HK-2 (cell line): Measurements from ENCODE around the gene DLGAP1.

Experiments
- DNase-seq: peaks from one replicate; pipeline ENCODE4 v3.0.0-alpha.2; 2018; ENCODE audit not compliant: unreplicated experiment

DLGAP1 gene

DNA sequence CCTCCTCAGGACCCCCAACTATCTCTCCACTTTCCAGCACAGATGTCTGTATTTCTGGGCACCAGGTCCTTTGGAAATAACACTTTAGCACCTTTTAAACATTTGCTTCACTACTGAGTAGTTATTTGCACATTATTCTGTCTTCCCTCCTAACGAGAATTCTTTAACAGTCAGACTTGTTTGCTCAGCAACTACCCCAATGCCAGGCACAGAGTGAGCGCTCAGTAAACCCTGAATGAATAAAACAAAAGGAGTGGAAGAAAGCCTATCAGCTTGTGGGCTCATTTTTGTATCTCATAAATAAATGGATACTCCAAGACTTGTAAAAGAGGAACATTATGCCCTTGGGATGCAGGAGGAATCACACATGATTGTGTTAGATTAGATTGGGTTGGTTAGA, 554.8 kb downstream of the DLGAP1 start:
- no peak for DNase-seq

DNA sequence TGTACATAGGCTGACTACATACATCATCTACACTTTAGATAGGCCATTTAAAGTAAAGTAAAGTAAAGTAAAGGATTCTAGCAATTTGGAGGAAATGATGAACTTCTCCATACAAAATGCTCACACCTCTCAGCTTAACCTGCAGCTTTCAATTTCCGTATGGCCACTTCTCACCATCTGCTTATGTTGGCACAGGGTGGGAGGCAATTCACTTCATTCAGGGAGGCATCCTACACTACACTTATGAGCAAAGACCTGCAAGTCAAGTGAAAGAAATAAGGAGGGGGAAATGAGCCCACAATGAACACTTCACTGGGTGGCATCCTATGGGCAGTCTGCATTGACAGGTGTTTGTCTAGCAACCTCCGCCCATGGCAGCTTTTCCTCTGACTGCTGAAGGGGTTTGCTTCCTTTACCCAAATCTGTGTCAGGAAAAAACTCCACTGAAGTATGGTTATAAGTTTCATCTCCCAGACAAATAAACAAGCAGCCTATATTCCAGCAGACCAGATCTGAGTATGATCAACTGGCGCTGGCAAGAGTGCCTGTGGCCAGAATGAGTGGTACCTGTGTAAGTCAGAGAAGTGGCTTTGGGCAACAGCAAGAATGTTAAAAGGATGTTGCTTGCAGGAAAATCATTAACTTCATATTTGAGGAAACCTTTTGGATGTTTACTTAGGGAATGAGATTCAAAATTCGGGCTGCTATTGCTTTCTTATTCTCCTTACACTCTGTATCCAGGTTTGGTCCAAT, 556.1 kb downstream of the DLGAP1 start:
- no peak for DNase-seq

DNA sequence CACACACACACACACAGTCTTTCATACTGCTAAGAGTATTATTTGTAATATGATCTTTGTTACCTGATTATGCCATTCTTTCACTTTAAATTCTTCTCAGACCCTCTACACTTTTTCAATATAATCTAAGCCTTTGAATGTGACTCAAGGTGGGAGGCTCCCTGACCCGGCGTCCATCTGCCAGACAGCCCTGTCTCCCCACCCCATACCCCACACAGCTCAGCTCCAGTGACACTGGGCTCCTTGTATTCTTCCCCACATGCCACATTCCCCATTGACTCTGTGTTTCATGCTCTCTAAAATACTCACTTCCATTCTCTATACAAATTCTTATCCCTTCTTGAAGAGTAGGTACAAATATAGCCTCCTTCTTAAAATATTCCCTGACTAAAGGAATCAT, 563.0 kb downstream of the DLGAP1 start:
- no peak for DNase-seq

DNA sequence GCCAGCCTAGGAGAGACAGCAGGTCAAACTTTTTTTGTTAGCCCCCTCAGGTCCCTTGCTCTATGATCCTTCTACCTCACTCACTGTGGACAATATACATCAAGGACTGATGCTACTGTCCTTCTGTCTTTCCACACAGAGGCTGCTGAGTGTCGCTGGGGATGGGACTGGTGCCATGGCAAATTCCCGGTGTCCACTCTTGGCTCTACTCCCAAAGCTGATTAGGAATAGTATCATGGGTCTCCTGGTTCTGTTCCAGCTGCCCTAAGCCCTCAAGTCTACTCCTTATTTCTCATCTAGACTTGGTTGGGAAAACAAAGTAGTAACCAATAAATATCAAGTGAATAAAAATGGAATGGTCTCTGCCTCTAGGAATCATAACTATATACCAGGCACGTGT, 563.9 kb downstream of the DLGAP1 start:
- no peak for DNase-seq

DNA sequence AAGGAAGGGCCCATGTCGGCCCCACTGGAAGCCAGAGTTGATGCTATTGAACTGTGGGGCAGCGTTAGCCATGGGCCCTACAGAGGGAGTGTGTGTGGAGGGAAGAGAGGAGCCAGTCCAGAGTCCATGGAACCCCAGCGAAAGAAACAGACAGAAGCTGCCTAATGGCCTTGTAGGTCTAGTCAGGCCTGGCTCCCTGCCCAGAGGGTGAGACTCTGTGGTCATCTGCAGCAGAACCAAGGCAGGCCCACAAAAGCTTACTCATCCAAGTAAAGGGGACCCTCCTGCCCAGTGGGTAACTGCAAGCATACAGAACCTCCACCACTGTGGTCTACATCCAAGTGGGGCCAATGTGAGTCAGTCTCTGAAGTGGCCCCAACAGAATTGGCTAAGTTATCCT, 565.3 kb downstream of the DLGAP1 start:
- DNase-seq = peak; percentile 21

DNA sequence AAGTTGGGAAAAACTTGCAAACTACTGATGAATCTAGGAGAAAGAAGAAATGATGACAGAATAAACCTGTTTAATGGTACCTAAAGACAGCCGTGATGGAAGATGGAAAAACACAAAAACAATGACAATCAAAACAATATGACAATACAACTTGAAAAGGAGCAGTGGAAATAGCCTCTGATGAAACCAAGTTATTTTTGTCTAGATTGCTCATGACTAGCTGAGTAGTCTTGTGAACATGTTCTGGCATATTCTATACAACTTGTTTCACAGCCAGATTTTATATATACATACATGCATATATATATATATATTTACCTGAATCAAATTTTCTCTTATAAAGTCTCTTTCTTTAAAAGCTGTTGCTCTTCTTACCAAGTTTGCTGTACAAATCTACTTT, 566.0 kb downstream of the DLGAP1 start:
- no peak for DNase-seq

DNA sequence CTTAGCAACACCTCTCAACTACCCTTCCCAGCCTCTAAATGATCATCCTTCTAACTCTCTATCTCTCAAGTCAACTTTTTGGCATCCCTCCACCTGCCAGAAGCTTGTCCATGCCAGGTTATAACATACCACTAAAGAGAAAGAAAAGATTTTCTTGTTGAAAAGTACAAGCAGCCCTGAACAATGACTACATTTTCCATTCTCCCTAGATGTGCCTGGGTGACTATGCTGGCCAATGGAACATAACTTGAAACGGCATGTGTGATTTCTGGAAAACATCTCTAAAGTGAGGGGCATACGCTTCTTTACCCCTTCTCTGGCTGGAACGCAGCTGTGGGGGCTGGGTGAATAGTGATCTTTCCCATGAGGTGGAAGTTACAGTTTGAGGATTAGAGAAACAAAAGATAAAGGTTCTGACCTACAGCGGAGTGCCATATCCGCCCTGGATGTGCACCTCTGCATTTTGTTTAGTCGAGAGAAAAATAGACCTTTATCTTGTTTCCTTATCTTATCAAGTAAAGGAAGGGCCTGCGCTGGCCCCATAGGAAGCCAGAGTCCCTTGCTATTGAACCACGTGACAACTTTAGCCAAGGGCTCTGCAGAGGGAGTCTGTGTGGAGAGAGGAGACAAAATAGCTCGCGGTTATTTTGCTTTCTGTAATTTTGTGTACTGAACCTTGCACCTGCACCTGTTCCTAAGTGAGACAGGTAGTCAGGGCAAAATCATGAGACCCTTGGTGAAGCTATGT, 568.4 kb downstream of the DLGAP1 start:
- DNase-seq = no peak

DNA sequence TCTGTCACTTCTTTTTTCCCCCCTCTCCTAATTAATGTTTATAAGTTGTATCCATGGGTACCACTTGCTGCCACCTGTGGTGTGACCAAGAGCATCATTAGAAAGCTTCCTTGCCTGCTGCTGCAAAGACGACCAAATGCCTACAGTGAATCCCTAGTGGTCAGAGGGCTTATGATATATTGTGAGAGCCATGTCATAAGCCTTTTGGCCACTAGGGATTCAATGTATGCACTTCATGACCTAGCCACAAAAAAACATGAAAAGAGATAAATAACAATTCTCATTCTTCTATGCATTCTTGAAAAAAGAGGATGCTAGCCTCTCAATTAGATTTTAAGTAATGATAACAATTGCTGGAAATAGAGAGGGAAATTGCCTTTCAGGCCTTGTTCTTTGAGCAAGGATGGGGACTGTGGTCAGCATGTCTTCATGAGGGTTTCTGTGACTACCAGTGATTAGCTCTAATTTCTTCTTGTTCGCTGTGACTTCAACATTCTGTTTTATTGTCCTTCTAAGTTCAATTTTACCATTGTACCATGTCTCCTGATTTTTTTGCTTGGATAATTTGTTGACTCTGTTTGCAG, 569.8 kb downstream of the DLGAP1 start:
- no peak for DNase-seq

DNA sequence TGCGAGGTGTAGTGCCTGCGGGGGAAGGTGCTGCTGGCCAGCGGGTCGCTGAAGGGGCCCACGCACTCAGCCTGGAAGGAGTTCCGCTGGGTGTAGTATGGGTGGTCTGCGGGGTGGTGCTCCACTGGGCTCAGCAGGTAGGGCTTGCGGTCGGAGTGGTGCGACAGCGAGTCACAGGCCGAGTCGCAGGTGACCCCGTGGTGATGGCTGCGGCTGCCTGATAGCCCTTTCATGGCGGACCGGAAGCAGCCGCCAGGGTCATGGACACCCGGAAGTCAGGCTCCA, 575.3 kb downstream of the DLGAP1 start:
- DNase-seq = no peak

DNA sequence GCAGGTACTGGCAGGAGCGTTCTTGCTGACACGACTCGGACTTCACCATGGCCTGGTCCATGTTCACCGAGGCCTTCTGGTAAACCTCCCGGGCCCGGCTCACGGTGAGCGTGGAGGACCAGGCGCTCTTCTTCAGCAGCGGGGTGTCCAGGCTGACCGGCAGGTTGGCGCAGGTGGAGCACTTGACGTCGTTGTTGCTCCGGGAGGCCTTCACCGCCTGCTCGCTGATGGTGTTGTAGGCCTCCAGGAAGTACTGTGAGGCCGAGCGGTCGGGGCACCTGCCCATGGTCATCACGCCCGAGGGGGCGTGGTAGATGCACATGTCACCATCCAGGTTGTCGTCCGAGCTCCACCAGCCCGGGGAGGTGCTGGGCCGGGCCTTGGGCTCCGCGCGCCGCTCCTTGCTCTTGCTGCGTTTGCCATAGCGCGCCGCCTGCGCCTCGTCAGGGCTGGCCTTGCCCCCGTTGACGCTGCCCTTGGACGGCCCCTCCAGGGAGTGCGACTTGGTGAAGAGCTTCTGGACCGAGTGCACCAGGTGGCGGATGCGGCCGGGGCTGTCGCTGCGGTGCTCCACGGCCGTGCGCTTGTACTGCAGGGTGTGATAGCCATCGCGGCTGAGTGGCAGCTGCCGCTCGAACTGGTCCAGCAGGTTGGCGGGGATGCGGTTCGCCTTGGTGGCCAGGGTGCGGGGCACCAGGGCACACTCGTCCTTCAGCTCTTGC, 575.8 kb downstream of the DLGAP1 start:
- DNase-seq = no peak

DNA sequence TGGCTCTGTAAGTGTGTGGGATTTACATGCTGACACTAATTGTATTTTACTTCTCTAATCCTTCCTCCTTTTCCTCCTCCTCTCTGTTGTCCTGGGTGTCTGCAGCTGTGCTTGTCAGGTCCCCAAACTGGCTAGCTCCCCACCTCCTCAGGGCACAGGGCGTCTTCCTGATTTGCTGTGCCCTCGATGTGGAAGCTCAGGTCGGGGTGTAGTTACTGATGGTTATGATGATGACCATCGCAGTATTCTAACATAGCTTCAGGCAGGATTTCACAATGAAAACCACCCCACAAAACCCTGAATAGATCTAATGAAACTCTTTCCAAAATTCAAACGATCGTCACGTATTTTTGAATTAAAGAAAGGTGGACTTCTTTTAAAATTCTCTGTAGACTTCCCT, 576.7 kb downstream of the DLGAP1 start:
- DNase-seq = no peak

DNA sequence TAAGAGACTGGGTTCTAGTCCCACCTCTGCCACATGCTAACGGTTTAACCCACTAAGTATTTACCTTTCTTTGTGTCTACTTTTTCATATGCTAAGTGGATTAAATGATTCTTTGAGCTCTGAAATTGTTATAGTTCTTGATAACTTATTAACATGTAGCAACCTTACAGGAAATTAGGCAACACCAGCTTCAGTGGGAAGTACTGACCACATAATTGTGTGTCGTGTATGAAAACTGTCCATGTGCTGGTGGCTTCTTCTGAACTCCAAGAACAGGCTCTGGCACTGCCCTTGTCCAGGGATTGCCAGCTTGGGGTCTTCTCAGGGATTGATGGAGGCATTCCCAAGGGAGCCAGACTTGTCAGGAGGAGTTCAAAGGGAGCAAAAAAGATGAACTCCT, 577.4 kb downstream of the DLGAP1 start:
- no peak for DNase-seq

DNA sequence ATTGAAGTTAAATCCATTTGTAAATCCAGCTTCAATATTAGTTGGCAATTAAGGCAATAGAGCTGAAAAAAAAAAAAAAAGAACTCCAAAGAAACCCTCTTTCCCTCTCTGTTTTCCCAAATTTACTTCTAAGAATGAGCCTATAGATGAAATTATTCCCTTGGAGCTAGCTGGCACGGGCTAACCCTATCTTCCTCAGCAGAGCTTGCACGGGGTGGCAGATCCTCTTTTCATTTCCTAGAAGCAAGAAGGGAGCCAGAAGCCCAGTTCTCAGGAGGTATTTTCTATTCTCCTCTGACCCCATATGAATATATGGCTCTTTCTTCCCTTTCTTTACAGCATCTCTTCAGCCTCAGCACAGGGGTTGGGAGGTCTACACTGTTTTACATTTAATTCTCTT, 579.1 kb downstream of the DLGAP1 start:
- no peak for DNase-seq

DNA sequence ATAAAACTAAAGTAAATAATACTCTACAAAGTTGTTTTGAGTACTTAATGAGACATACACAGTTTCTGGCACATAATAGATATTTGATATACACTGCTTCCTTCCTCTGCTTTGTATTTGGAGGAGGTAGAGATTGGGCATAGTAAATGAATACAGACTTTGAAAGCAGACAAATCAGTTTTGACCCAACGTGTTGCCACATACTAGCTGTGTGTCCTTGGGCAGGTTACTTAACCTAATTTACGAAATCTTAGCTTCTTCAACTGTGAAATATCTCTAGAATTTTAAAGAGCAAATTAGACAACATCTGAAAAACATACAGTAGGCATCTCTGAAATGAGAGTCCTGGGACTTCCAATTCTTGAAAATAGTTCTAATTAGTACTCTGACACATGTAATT, 579.7 kb downstream of the DLGAP1 start:
- DNase-seq = no peak

DNA sequence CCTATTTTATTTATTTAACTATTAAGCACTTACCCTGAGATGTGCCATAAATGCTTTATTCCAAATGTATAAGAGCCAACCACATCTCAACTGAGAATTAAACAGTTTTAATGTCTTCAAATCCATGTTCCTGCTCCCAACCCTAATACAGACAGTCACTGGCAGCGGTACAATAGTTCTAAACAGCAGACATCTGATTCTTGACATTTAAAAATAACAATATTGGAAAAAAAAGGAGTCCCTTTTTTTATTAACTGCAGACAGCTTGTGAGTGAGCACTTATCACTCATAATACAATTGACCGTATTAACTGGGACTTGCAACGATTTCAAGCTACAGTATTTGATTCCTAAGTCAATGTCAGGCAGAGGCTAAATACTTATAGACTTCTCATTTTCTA, 580.5 kb downstream of the DLGAP1 start:
- no peak for DNase-seq

DNA sequence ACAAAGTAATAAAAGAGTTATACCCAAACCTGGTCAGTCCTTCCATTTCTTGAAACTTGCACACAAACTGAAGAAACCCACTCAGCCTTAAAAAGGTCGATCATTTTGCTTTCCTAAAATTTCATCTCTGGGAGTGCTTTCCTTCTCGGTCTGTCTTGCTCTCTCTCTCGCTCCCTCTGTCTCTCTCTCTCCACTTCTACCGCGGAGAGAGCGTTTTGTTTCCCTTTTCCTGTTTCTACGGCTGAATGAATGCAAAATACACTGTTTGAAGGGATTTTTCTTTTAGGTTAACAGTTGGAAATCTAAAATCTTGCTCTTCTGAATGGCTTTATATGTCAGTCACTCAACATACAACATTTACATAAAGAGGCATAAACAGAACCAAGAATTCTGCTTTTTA, 581.0 kb downstream of the DLGAP1 start:
- no peak for DNase-seq

DNA sequence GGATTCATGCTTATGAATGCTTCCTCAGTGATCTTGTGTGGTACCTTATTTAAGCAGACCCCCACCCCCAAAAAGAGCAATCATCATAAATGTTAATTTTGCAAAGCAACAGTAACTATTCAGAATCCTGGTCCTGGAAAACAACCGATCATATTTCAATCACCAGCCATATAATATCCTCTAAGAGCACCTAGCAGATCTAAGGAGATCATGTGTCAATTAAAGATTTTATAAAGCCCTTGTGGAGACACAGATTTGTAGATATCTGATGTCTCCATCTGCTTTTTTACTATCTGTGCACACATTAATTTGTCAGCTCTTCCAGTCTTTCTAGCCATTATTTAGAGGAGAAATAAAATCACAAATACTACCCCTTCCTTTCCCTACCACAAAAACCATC, 581.4 kb downstream of the DLGAP1 start:
- no peak for DNase-seq

DNA sequence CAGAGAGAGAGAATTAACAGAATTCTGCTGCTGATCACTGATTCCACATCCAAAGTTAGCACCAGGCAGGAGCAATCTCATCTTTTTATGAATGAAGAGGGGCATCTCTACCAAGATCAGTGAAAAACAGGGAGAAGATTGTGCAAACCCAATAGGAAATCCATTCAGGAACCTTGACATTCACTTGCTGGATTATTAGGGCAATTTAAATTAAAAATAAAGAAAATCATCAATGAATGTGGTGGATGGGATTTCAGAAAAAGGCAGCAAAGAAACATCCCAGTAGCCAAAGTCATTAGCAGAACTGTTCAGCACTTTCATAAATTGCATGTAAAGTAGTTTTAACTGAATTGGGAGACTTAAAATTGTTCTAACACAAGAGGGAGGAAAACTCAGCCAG, 581.9 kb downstream of the DLGAP1 start:
- no peak for DNase-seq

DNA sequence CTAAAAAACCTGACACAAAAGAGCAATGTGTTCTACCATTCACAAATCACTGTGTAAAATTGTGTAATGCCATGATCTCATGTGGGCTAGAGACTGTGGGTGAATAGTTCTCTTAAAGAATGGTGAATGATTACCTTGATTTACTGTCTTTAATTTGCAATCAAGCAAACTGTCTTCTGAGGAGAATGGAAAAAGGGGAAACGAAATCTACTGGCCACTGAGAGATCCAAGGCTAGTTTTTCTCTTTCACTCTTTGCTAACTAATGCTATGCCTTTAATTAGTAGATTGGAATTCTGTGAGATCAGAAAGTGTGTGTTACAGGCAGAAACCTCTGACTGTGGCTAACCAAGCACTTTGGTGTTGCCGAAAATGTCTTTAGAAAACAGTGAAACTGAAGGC, 582.5 kb downstream of the DLGAP1 start:
- no peak for DNase-seq

DNA sequence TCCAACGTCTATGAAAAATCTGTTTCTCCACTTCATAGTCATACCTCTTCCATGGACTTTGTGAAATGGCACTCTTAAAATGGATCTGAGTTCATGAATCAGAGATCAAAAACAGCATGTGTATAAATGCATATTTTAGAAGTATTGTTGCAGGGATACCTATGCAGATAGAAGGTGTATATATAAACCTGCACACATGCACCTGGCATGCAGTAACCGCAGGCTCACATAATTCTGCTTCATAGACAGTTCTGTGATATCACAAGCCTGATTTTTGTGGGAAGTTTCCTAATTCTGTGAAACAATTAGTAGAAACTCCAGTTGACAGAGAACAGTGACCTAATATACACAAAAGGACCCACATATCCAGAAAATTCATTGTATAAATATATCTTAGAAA, 583.4 kb downstream of the DLGAP1 start:
- no peak for DNase-seq

DNA sequence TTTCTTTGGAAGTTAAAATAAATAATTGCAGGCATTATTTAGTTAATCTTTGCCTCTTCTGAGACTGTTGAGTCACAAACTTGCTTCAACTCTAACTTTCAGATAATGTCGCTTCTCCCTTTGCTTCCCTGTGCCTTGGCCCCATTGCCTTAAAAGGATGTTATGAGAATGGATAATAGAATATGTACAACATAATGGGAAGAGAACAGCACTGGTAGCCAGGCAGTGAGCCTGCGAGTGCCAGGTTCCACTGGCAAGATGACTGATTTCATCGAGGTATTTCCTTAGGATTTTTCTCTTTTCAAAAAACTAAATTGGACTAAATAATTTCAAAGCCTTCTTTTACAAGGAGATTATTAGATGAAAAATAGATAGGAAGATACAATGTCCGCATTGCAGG, 584.2 kb downstream of the DLGAP1 start:
- no peak for DNase-seq

DNA sequence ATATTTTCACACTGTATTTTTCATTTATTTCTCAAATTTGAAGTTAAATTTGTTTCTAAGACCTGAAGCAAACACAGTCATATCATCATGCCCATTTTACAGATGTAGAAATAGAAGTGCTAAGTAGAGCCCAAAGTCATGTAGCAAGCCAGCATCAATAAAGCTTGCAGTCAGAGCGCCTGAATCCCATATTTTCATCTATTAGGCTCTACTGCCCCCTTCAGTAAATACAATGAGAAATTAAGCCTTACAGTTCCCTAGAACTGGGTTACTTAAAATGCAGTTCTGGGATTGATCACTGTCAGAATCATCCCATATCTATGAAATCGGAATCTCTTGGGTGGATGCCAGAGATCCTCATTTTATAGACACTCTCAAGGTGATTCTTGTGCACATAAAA, 585.3 kb downstream of the DLGAP1 start:
- no peak for DNase-seq

DNA sequence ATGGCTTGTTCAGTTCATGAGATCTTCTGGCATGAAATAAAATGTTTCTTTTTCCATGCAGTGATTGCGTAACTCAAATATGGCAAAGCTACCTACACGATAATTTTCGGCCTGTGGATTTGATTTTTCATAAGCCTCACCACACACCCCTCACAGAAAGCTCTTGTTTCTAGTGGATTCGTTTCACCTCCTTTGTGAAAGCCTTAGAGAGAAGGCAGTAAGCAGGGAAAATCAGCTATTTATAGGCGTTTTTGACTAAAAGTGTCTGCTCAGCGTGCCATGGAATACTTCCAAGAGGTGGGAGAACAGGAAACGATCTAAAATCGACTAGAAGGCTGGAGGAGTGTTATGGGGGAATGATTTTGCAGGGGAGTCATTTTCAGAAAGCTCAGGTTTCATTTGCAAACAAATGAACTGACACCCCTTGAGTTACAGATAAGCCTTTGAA, 587.2 kb downstream of the DLGAP1 start:
- DNase-seq = no peak
